HepG2 (cell line): Measurements from ENCODE around the gene GSDMA. TPM values are rescaled to one million over a fixed set of nuclear protein-coding genes. Genes with fewer than 3 reads are reported as not detected.

ENCODE experiments used
- ATRX ChIP-seq: sonication (generic); formaldehyde crosslinking; IDR thresholded peaks from 2 replicates; pipeline ENCODE4 v1.4.0; 2020; ENCODE audit warnings: missing genetic modification reagents, borderline replicate concordance
- BATF2 ChIP-seq: sonication (generic); formaldehyde crosslinking; IDR thresholded peaks from 2 replicates; pipeline ENCODE4 v1.8.0; 2022; ENCODE audit warnings: mild to moderate bottlenecking, missing genetic modification reagents, moderate library complexity
- BRD4 ChIP-seq: sonication (generic); formaldehyde crosslinking; IDR thresholded peaks from 2 replicates; pipeline ENCODE4 v1.4.0; 2020; ENCODE audit warnings: missing genetic modification reagents
- EP300 ChIP-seq, 3 experiments: sonication (generic) in 1 of 3; formaldehyde crosslinking in 1 of 3; IDR thresholded peaks; 2 replicates each; pipeline versions ENCODE4 v1.5.1 to v1.6.1; 2011 to 2020; ENCODE audit warnings: low read depth in 2 of 3, low read length in 2 of 3, borderline replicate concordance in 1 of 3, improper control_type of control experiment in 1 of 3, mild to moderate bottlenecking in 1 of 3, missing genetic modification reagents in 1 of 3, moderate library complexity in 1 of 3
- HDAC6 ChIP-seq: fragments of 200-600 bp; sonication (generic); IDR thresholded peaks from 2 replicates; pipeline ENCODE4 v1.7.0; 2017; ENCODE audit warnings: mild to moderate bottlenecking, antibody characterized with exemption, low read length, low read depth
- HINFP ChIP-seq: sonication (generic); formaldehyde crosslinking; IDR thresholded peaks from 2 replicates; pipeline ENCODE4 v1.4.0; 2020; ENCODE audit warnings: low read depth, mild to moderate bottlenecking, missing genetic modification reagents
- HIVEP1 ChIP-seq: sonication (generic); formaldehyde crosslinking; IDR thresholded peaks from 2 replicates; pipeline ENCODE4 v1.4.0; 2020; ENCODE audit warnings: mild to moderate bottlenecking, missing genetic modification reagents
- HOXA7 ChIP-seq: sonication (generic); formaldehyde crosslinking; IDR thresholded peaks from 2 replicates; pipeline ENCODE4 v1.8.1; 2022; ENCODE audit warnings: mild to moderate bottlenecking, missing genetic modification reagents, moderate library complexity
- MTERF4 ChIP-seq: sonication (generic); formaldehyde crosslinking; IDR thresholded peaks from 2 replicates; pipeline ENCODE4 v1.8.0; 2023; ENCODE audit warnings: mild to moderate bottlenecking, missing genetic modification reagents
- NCOR1 ChIP-seq: fragments of 200-600 bp; sonication (generic); IDR thresholded peaks from 2 replicates; pipeline ENCODE4 v1.7.0; 2017; ENCODE audit warnings: antibody characterized with exemption, low read length, borderline replicate concordance
- PHB2 ChIP-seq: fragments of 450-650 bp; IDR thresholded peaks from 2 replicates; pipeline ENCODE4 v1.6.1; 2018; ENCODE audit not compliant: partially characterized antibody
- PITX1 ChIP-seq: sonication (generic); formaldehyde crosslinking; IDR thresholded peaks from 2 replicates; pipeline ENCODE4 v1.5.1; 2020; ENCODE audit warnings: mild to moderate bottlenecking, missing genetic modification reagents
- SP140L ChIP-seq: sonication (generic); formaldehyde crosslinking; IDR thresholded peaks from 2 replicates; pipeline ENCODE4 v1.4.0; 2020; ENCODE audit warnings: missing genetic modification reagents, borderline replicate concordance
- SRF ChIP-seq: IDR thresholded peaks from 2 replicates; pipeline ENCODE4 v1.6.1; 2011; ENCODE audit warnings: mild to moderate bottlenecking, low read depth, low read length, moderate library complexity
- U2AF1 ChIP-seq: fragments of 200-400 bp; formaldehyde crosslinking; optimal IDR thresholded peaks from 2 replicates; pipeline ENCODE3; 2017; ENCODE audit warnings: mild to moderate bottlenecking, low read depth, low read length
- ZNF143 ChIP-seq: sonication (generic); formaldehyde crosslinking; IDR thresholded peaks from 2 replicates; pipeline ENCODE4 v1.4.0; 2020; ENCODE audit warnings: missing genetic modification reagents
- ZNF230 ChIP-seq: sonication (generic); formaldehyde crosslinking; IDR thresholded peaks from 2 replicates; pipeline ENCODE4 v1.4.0; 2020; ENCODE audit warnings: mild to moderate bottlenecking, missing genetic modification reagents
- ZNF234 ChIP-seq: sonication (generic); formaldehyde crosslinking; conservative IDR thresholded peaks from 2 replicates; pipeline ENCODE4 v1.5.1; 2020; ENCODE audit warnings: mild to moderate bottlenecking, missing genetic modification reagents
- ZNF30 ChIP-seq: sonication (generic); formaldehyde crosslinking; IDR thresholded peaks from 2 replicates; pipeline ENCODE4 v1.5.0; 2020; ENCODE audit warnings: mild to moderate bottlenecking, missing genetic modification reagents
- ZNF331 ChIP-seq: sonication (generic); formaldehyde crosslinking; IDR thresholded peaks from 2 replicates; pipeline ENCODE4 v1.4.0; 2020; ENCODE audit warnings: missing genetic modification reagents
- ZNF619 ChIP-seq: sonication (generic); formaldehyde crosslinking; IDR thresholded peaks from 2 replicates; pipeline ENCODE4 v1.4.0; 2020; ENCODE audit warnings: mild to moderate bottlenecking, missing genetic modification reagents
- ZNF740 ChIP-seq: sonication (generic); formaldehyde crosslinking; IDR thresholded peaks from 2 replicates; pipeline ENCODE4 v1.4.0; 2020; ENCODE audit warnings: missing genetic modification reagents
- ZNF800 ChIP-seq: sonication (generic); formaldehyde crosslinking; IDR thresholded peaks from 2 replicates; pipeline ENCODE4 v1.4.0; 2020; ENCODE audit warnings: missing genetic modification reagents
- ZSCAN29 ChIP-seq: sonication (generic); formaldehyde crosslinking; conservative IDR thresholded peaks from 2 replicates; pipeline ENCODE4 v1.4.0; 2020; ENCODE audit warnings: mild to moderate bottlenecking, missing genetic modification reagents
- polyA plus RNA-seq, 8 experiments: library from polyadenylated mRNA; depleted of rRNA in 3 of 8; stranded (reverse) in 7 of 8; unstranded in 1 of 8; fragments of >200 nt; fragmentation: Illumina TruSeq in 4 of 8; extraction: Trizol in 4 of 8; gene quantifications; 2 replicates each; pipeline versions ENCODE4 v1.2.1 to v1.2.3, GENCODE V29; 2011 to 2016; ENCODE audit warnings: low read depth in 4 of 8, missing spikeins in 1 of 8, mixed read lengths in 1 of 8; ENCODE audit not compliant: insufficient read depth in 1 of 8
- total RNA-seq, 5 experiments: library from RNA; depleted of rRNA; stranded (reverse); fragments of >200 nt; fragmentation: Illumina TruSeq; extraction: Trizol; gene quantifications; 2 replicates each; pipeline ENCODE4 v1.2.3, GENCODE V29; 2016; ENCODE audit warnings: low read depth in 1 of 5

GSDMA gene
- total and polyA plus RNA-seq, 2 of the 13 experiments (the other 11 are each of a cell fraction or from before 2014, with no cell fraction given): not detected

GRCh38 chr17:40015005-40015997 lies 52.5 kb downstream of the GSDMA start, which contains the start of gene CSF3 (continued):
- TF ChIP-seq ZNF800 (CRISPR knock-in tag) (no peak), ATRX (no peak), HDAC6 (no peak), U2AF1 (no peak), HIVEP1 (CRISPR knock-in tag) (no peak), ZNF230 (CRISPR knock-in tag) (no peak), ZNF143 (no peak), BRD4 (CRISPR knock-in tag) (no peak), EP300 (IDR thresholded peaks at IDR 0.05; ENCODE audit: low read depth in 2 of 2, low read length in 2 of 2) (no peak), EP300 (CRISPR knock-in tag; IDR thresholded peaks at IDR 0.05; ENCODE audit: borderline replicate concordance) (0 out of 2 replicates have a peak, but pooled peaks have one; percentile 7), HINFP (CRISPR knock-in tag) (no peak), ZNF30 (CRISPR knock-in tag) (no peak), BATF2 (CRISPR knock-in tag) (no peak), ZNF619 (no peak), PITX1 (CRISPR knock-in tag) (no peak), ZNF740 (no peak), PHB2 (no peak), ZSCAN29 (CRISPR knock-in tag) (no peak), ZNF331 (CRISPR knock-in tag) (0 out of 2 replicates have a peak, but pooled peaks have one; percentile 50), NCOR1 (no peak), MTERF4 (0 out of 2 replicates have a peak, but pooled peaks have one; percentile 66), SP140L (CRISPR knock-in tag) (no peak), SRF (no peak), ZNF234 (CRISPR knock-in tag) (no peak), HOXA7 (CRISPR knock-in tag) (no peak)
